IMR-90 (cell line): Measurements from ENCODE around the gene POLR2E. TPM values are rescaled to one million over a fixed set of nuclear protein-coding genes. Genes with fewer than 3 reads are reported as not detected.

Source experiments
- ATAC-seq: fragments of 200-7000 bp; cut with Tn5 transposase; 2 replicates; pipeline ENCODE4 v1.9.1; 2020; ENCODE audit warnings: low read depth, mild to moderate bottlenecking, moderate library complexity
- BruUV-seq: library from RNA; stranded (reverse); fragments of 400-500 nt; replicated peaks from 2 replicates; lab custom pipeline; 2021; lab: Mats Ljungman, UMichigan
- CTCF ChIA-PET: fragments of 300-600 bp; formaldehyde crosslinking; extraction: SDS; loops from one replicate; lab custom pipeline; 2021; ENCODE audit warnings: antibody characterized with exemption; lab: Yijun Ruan, JAX
- POLR2A ChIA-PET: fragments of 300-600 bp; sonication (Branson Sonifier 250); formaldehyde crosslinking; loops from one replicate; lab custom pipeline; 2022; ENCODE audit warnings: antibody characterized with exemption; ENCODE audit not compliant: unreplicated experiment; lab: Charles Lee
- DNase-seq: peaks from one replicate; pipeline ENCODE4 v3.0.0; 2013
- H2AFZ ChIP-seq: replicated peaks from 2 replicates; pipeline ENCODE3; 2013; ENCODE audit warnings: low read length, mild to moderate bottlenecking; ENCODE audit not compliant: poor library complexity
- H2AK5ac ChIP-seq: 2 replicates; pipeline ENCODE4 v1.6.1; 2013; ENCODE audit warnings: low read depth, low read length, inconsistent platforms
- H2AK9ac ChIP-seq: replicated peaks from 2 replicates; pipeline ENCODE3; 2013; ENCODE audit warnings: mild to moderate bottlenecking, low read depth, low read length, moderate library complexity; ENCODE audit not compliant: poor library complexity
- H2BK120ac ChIP-seq: 2 replicates; pipeline ENCODE4 v1.6.1; 2013; ENCODE audit warnings: low read depth, low read length, inconsistent platforms
- H2BK15ac ChIP-seq: 3 replicates; pipeline ENCODE4 v1.6.1; 2013; ENCODE audit warnings: low read depth, low read length, inconsistent platforms
- H2BK20ac ChIP-seq: 2 replicates; pipeline ENCODE4 v1.6.1; 2013; ENCODE audit warnings: low read depth, mild to moderate bottlenecking, inconsistent platforms, low read length, moderate library complexity
- H2BK5ac ChIP-seq: 2 replicates; pipeline ENCODE4 v1.6.1; 2013; ENCODE audit warnings: mild to moderate bottlenecking, low read depth, low read length, inconsistent platforms; ENCODE audit not compliant: poor library complexity, severe bottlenecking
- H3K14ac ChIP-seq: replicated peaks from 2 replicates; pipeline ENCODE4 v1.6.1; 2013; ENCODE audit warnings: low read depth, low read length, inconsistent platforms
- H3K18ac ChIP-seq: 2 replicates; pipeline ENCODE4 v1.6.1; 2013; ENCODE audit warnings: low read depth, low read length, control low read depth
- H3K23ac ChIP-seq: 2 replicates; pipeline ENCODE4 v1.6.1; 2013; ENCODE audit warnings: low read depth, low read length, inconsistent platforms
- H3K27ac ChIP-seq: 2 replicates; pipeline ENCODE4 v1.5.1; 2013; ENCODE audit warnings: mild to moderate bottlenecking, control low read depth, low read length; ENCODE audit not compliant: insufficient read depth
- H3K27me3 ChIP-seq: 2 replicates; pipeline ENCODE4 v1.6.1; 2013; ENCODE audit warnings: low read length; ENCODE audit not compliant: control insufficient read depth, insufficient read depth
- H3K36me3 ChIP-seq: 2 replicates; pipeline ENCODE4 v1.6.1; 2013; ENCODE audit warnings: low read length, mixed read lengths; ENCODE audit not compliant: control insufficient read depth, insufficient read depth
- H3K4ac ChIP-seq: 2 replicates; pipeline ENCODE4 v1.6.1; 2013; ENCODE audit warnings: low read depth, low read length, inconsistent platforms
- H3K4me1 ChIP-seq: 2 replicates; pipeline ENCODE4 v1.6.1; 2013; ENCODE audit warnings: low read length, mixed read lengths; ENCODE audit not compliant: control insufficient read depth, insufficient read depth
- H3K4me2 ChIP-seq: 2 replicates; pipeline ENCODE4 v1.6.1; 2013; ENCODE audit warnings: low read depth, mild to moderate bottlenecking, control low read depth, low read length, moderate library complexity
- H3K4me3 ChIP-seq: 2 replicates; pipeline ENCODE4 v1.5.1; 2013; ENCODE audit warnings: low read depth, mild to moderate bottlenecking, control low read depth, low read length, moderate library complexity; ENCODE audit not compliant: insufficient read depth
- H3K56ac ChIP-seq: 2 replicates; pipeline ENCODE4 v1.6.1; 2013; ENCODE audit warnings: low read length, inconsistent platforms; ENCODE audit not compliant: insufficient read depth; ENCODE audit errors: extremely low read depth
- H3K79me1 ChIP-seq, 2 experiments: 2 replicates each; pipeline ENCODE4 v1.6.1; 2013; ENCODE audit warnings: low read length in 2 of 2, inconsistent platforms in 1 of 2, low read depth in 1 of 2
- H3K9ac ChIP-seq: 2 replicates; pipeline ENCODE4 v1.6.1; 2013; ENCODE audit warnings: low read depth, low read length, control low read depth
- H3K9me1 ChIP-seq: 2 replicates; pipeline ENCODE4 v1.6.1; 2013; ENCODE audit warnings: low read length, inconsistent platforms; ENCODE audit not compliant: insufficient read depth
- H3K9me3 ChIP-seq: 2 replicates; pipeline ENCODE4 v1.6.1; 2013; ENCODE audit warnings: low read length; ENCODE audit not compliant: control insufficient read depth, insufficient read depth
- H4K20me1 ChIP-seq: 2 replicates; pipeline ENCODE4 v1.6.1; 2013; ENCODE audit warnings: low read length, inconsistent platforms; ENCODE audit not compliant: insufficient read depth
- H4K5ac ChIP-seq: 2 replicates; pipeline ENCODE4 v1.6.1; 2013; ENCODE audit warnings: mild to moderate bottlenecking, low read depth, low read length, control low read depth
- H4K8ac ChIP-seq, 2 experiments: 2 replicates each; pipeline ENCODE4 v1.6.1; 2013; ENCODE audit warnings: low read depth in 2 of 2, low read length in 2 of 2, control low read depth in 1 of 2, inconsistent platforms in 1 of 2
- H4K91ac ChIP-seq: 2 replicates; pipeline ENCODE4 v1.6.1; 2013; ENCODE audit warnings: low read depth, low read length, inconsistent platforms; ENCODE audit not compliant: insufficient read depth
- BHLHE40 ChIP-seq: fragments of 150-350 bp; IDR thresholded peaks from 2 replicates; pipeline ENCODE4 v1.6.1; 2016; ENCODE audit warnings: mild to moderate bottlenecking, low read depth, low read length
- CEBPB ChIP-seq: IDR thresholded peaks from 2 replicates; pipeline ENCODE4 v1.6.1; 2012; ENCODE audit warnings: low read depth, low read length, improper control_type of control experiment
- CHD1 ChIP-seq: IDR thresholded peaks from 2 replicates; pipeline ENCODE4 v1.6.1; 2012; ENCODE audit warnings: low read depth, low read length, improper control_type of control experiment
- CTCF ChIP-seq: conservative IDR thresholded peaks from 2 replicates; pipeline ENCODE4 v1.5.1; 2012; ENCODE audit warnings: mild to moderate bottlenecking, low read depth, low read length, improper control_type of control experiment
- ELK1 ChIP-seq: fragments of 150-350 bp; IDR thresholded peaks from 2 replicates; pipeline ENCODE4 v1.6.1; 2016; ENCODE audit warnings: low read depth, mild to moderate bottlenecking, low read length, moderate library complexity, borderline replicate concordance
- FOS ChIP-seq: fragments of 150-350 bp; IDR thresholded peaks from 2 replicates; pipeline ENCODE4 v1.6.1; 2016; ENCODE audit warnings: low read depth, low read length
- MAZ ChIP-seq: IDR thresholded peaks from 2 replicates; pipeline ENCODE4 v1.6.1; 2012; ENCODE audit warnings: low read depth, mild to moderate bottlenecking, low read length, improper control_type of control experiment, moderate library complexity, borderline replicate concordance
- MXI1 ChIP-seq: IDR thresholded peaks from 2 replicates; pipeline ENCODE4 v1.6.1; 2012; ENCODE audit warnings: low read depth, mild to moderate bottlenecking, low read length, moderate library complexity, borderline replicate concordance
- NFE2L2 ChIP-seq: fragments of 150-350 bp; IDR thresholded peaks from 2 replicates; pipeline ENCODE4 v1.6.1; 2016; ENCODE audit warnings: low read depth, mild to moderate bottlenecking, low read length
- POLR2A ChIP-seq: IDR thresholded peaks from 2 replicates; pipeline ENCODE4 v1.6.1; 2012; ENCODE audit warnings: mild to moderate bottlenecking, low read depth, low read length
- RAD21 ChIP-seq: IDR thresholded peaks from 2 replicates; pipeline ENCODE4 v1.6.1; 2012; ENCODE audit warnings: low read length, improper control_type of control experiment
- RCOR1 ChIP-seq: IDR thresholded peaks from 2 replicates; pipeline ENCODE4 v1.6.1; 2012; ENCODE audit warnings: mild to moderate bottlenecking, low read length, improper control_type of control experiment; ENCODE audit not compliant: insufficient replicate concordance
- RFX5 ChIP-seq: IDR thresholded peaks from 2 replicates; pipeline ENCODE4 v1.8.0; 2012; ENCODE audit warnings: low read depth, mild to moderate bottlenecking, low read length, moderate library complexity
- SMC3 ChIP-seq: fragments of 150-350 bp; IDR thresholded peaks from 2 replicates; pipeline ENCODE4 v1.6.1; 2016; ENCODE audit warnings: low read depth, mild to moderate bottlenecking, antibody characterized with exemption, low read length, moderate library complexity
- USF2 ChIP-seq: fragments of 150-350 bp; IDR thresholded peaks from 2 replicates; pipeline ENCODE4 v1.6.1; 2017; ENCODE audit warnings: mild to moderate bottlenecking, antibody characterized with exemption, low read length, low read depth
- WGBS, 2 experiments: methylation state at CpG; one replicate each; pipeline versions ENCODE4 v1.1.5 to v1.1.7; 2013; ENCODE audit warnings: missing lambda C conversion rate in 2 of 2; ENCODE audit not compliant: insufficient read length in 1 of 2; ENCODE audit errors: extremely low coverage in 2 of 2; 5-methylcytosine and 5-hydroxymethylcytosine counted together
- dilution Hi-C: fragments of 300-500 bp; cut with HindIII; formaldehyde crosslinking; loops from one replicate; pipeline ENCODE4 v1.14.3; 2018; ENCODE audit warnings: low sequenced_read_pairs; ENCODE audit not compliant: unreplicated experiment
- in situ Hi-C: fragments of 300-500 bp; cut with MboI; formaldehyde crosslinking; loops from 3 replicates; pipeline ENCODE4 v1.14.3; 2019; ENCODE audit warnings: low sequenced_read_pairs, inconsistent platforms, mixed read lengths
- intact Hi-C: fragments of 100-400 bp; cut with micrococcal nuclease; formaldehyde crosslinking; loops from 2 replicates; pipeline ENCODE4 v1.10.0; 2022
- polyA plus RNA-seq, 3 experiments: library from polyadenylated mRNA; depleted of rRNA; stranded (reverse); fragments of >200 nt; gene quantifications; 2 replicates each; pipeline ENCODE4 v1.2.3, GENCODE V29; 2012; ENCODE audit warnings: low replicate concordance in 1 of 3
- total RNA-seq: library from RNA; depleted of rRNA; stranded (reverse); fragments of >200 nt; gene quantifications from 2 replicates; pipeline ENCODE4 v1.2.3, GENCODE V29; 2012

The POLR2E gene
- total and polyA plus RNA-seq, 2 of the 4 experiments (the other 2 are of a cell fraction), result 294 to 391 TPM

- Histone ChIP-seq H3K4me3 (no peak overlapping the region), H2AFZ (no peak overlapping the region), H2BK15ac (no peak overlapping the region), H3K4me1 (no peaks in the 10 kb centered on the region), H3K9ac (no peak overlapping the region), H3K14ac (no peak overlapping the region), H4K20me1 (no peaks in the 10 kb centered on the region; the same call in 1 of the 2 replicates), H3K4ac (no peak overlapping the region), H2AK9ac (no peak overlapping the region), H3K36me3 (no peaks in the 10 kb centered on the region), H3K79me1 (no peaks in the 10 kb centered on the region), H3K23ac (no peak overlapping the region), H3K9me1 (no peaks in the 10 kb centered on the region), H2AK5ac (no peak overlapping the region; the same call in 1 of the 2 replicates), H3K9me3 (peaks cover 2% of the 10 kb centered on the region; the same call in 1 of the 2 replicates), H3K18ac (no peak overlapping the region), H3K4me2 (no peak overlapping the region), H3K27me3 (peaks cover 33% of the 10 kb centered on the region), H4K5ac (no peak overlapping the region), H4K8ac (no peak overlapping the region), H3K56ac (no peak overlapping the region), H2BK5ac (no peak overlapping the region), H2BK120ac (no peak overlapping the region), H4K91ac (no peak overlapping the region), H2BK20ac (no peak overlapping the region), H3K27ac (no peak overlapping the region)
- WGBS, 2 experiments, result 86% methylated on average over 23 of the region's 30 CpGs; no CpG with 5 or more reads in 1 of the 2 experiments
- ATAC-seq (no peak), DNase-seq (no peak)
- ChIA-PET CTCF (no interaction called here), POLR2A (no interaction called here)
- in situ Hi-C loops, result no loop called here
- no TSS peak for BruUV-seq
- intact Hi-C loops, result no loop called here
- dilution Hi-C loops, result no loop called here
- TF ChIP-seq CTCF, result no peak
- no peak for TF ChIP-seq SMC3
- TF ChIP-seq CEBPB, result no peak
- TF ChIP-seq RCOR1, result no peak
- TF ChIP-seq POLR2A, result no peak
- TF ChIP-seq ELK1, result no peak
- no peak for TF ChIP-seq NFE2L2
- no peak for TF ChIP-seq RAD21
- TF ChIP-seq BHLHE40, result no peak
- TF ChIP-seq MXI1, result no peak
- TF ChIP-seq FOS, result no peak
- no peak for TF ChIP-seq RFX5
- TF ChIP-seq MAZ, result no peak
- TF ChIP-seq USF2, result no peak
- TF ChIP-seq CHD1, result no peak
These were observed 21.9 kb downstream of the POLR2E start for GRCh38 chr19:1073063-1073955.
